ENCODE data around the gene SLFN12. TPM values are rescaled to one million over a fixed set of nuclear protein-coding genes. Genes with fewer than 3 reads are reported as not detected.
"Not testable (repeated sequence)": the region's sequence is repeated elsewhere in the genome, so short reads cannot be mapped to it uniquely, and the experiment has no call there.

The SLFN12 gene
- total RNA-seq, result 6.6 and 8.4 TPM in 2 replicates

GRCh38 chr17:35432176-35433074 lies at the start of gene SLFN12:
SLFN12 (minus strand) TSS chr17:35432500; CDS start chr17:35423028, 9,472 bp downstream.
- no peaks in the 10 kb centered on the region for H3K27me3 Mint-ChIP-seq (ENCODE audit: insufficient read depth)
- H3K9me3 Mint-ChIP-seq, result no peaks in the 10 kb centered on the region
- peaks cover 51% of the 10 kb centered on the region for H3K4me1 Mint-ChIP-seq (ENCODE audit: low read depth)
- intact Hi-C loops (cut with micrococcal nuclease), result loop anchor here (1.0 to 10.0 kb wide), 7 partner anchors 16 to 288 kb away; partner anchors contain the start of genes NLE1, SLFN11, SLFN12L and SLFN13
- peak within 1 kb of the TSS; percentile 86 for H3K4me3 Mint-ChIP-seq
- peaks cover 12% of the 10 kb centered on the region for H3K36me3 Mint-ChIP-seq (ENCODE audit: low read depth)
- peak; percentile 36 for DNase-seq (ENCODE audit: low spot score)
- peak within 1 kb of the TSS; percentile 87 for H3K27ac Mint-ChIP-seq

GRCh38 chr17:35479271-35479670 lies 47.0 kb upstream of the SLFN12 start:
- peaks cover 42% of the 10 kb centered on the region for H3K4me1 Mint-ChIP-seq (ENCODE audit: low read depth)
- DNase-seq (ENCODE audit: low spot score), result no peak
- H3K27me3 Mint-ChIP-seq (ENCODE audit: insufficient read depth), result no peaks in the 10 kb centered on the region
- intact Hi-C loops (cut with micrococcal nuclease), result no loop called here
- peaks cover 4% of the 10 kb centered on the region for H3K9me3 Mint-ChIP-seq
- no peak overlapping the region for H3K4me3 Mint-ChIP-seq
- peaks cover 76% of the 10 kb centered on the region for H3K36me3 Mint-ChIP-seq (ENCODE audit: low read depth)
- no peak overlapping the region for H3K27ac Mint-ChIP-seq

GRCh38 chr17:35477248-35477647 lies 44.9 kb upstream of the SLFN12 start:
- peaks cover 7% of the 10 kb centered on the region for H3K9me3 Mint-ChIP-seq
- H3K27me3 Mint-ChIP-seq (ENCODE audit: insufficient read depth), result no peaks in the 10 kb centered on the region

DNA sequence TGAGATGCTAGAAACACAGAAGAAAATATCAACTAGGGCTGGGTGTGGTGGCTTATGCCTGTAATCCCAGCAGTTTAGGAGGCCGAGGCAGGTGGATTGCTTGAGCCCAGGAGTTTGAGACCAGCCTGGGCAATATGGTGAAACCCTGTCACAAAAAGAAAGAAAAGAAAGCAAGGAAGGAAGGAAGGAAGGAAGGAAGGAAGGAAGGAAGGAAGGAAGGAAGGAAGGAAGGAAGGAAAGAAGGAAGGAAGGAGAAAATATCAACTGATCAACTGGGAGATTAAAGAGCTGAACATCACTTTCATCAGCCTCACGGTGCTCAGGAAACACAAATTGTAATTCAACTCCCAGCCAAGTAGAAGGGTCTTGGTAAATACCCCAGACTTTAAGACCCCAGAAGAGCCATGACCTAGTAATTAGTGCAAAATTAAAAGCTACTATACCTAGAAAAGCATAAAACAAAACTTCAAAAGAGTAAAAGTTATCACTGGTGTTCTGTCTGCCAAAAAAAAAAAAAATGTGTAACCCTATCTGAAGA lies 44.1 kb upstream of the SLFN12 start:
- Mint-ChIP-seq H3K9me3 (peaks cover 12% of the 10 kb centered on the region), H3K27me3 (ENCODE audit: insufficient read depth) (no peaks in the 10 kb centered on the region), H3K4me1 (ENCODE audit: low read depth) (peaks cover 38% of the 10 kb centered on the region), H3K36me3 (ENCODE audit: low read depth) (peaks cover 74% of the 10 kb centered on the region), H3K27ac (peak overlapping the region; percentile 61), H3K4me3 (no peak overlapping the region)
- no peak for DNase-seq (ENCODE audit: low spot score)
- intact Hi-C loops (cut with micrococcal nuclease), result no loop called here

More at GRCh38 chr17:35477248-35477647, 44.9 kb upstream of the SLFN12 start:
- DNase-seq (ENCODE audit: low spot score), result no peak
- H3K27ac Mint-ChIP-seq, result no peak overlapping the region
- H3K36me3 Mint-ChIP-seq (ENCODE audit: low read depth), result peaks cover 72% of the 10 kb centered on the region
- H3K4me3 Mint-ChIP-seq, result no peak overlapping the region
- intact Hi-C loops (cut with micrococcal nuclease), result no loop called here
- peaks cover 38% of the 10 kb centered on the region for H3K4me1 Mint-ChIP-seq (ENCODE audit: low read depth)

GRCh38 chr17:35468475-35468874 lies 36.2 kb upstream of the SLFN12 start:
- H3K36me3 Mint-ChIP-seq (ENCODE audit: low read depth), result peaks cover 54% of the 10 kb centered on the region

GRCh38 chr17:35467824-35468223 lies 35.5 kb upstream of the SLFN12 start:
- H3K9me3 Mint-ChIP-seq, result peaks cover 7% of the 10 kb centered on the region
- peak overlapping the region; percentile 55 for H3K27ac Mint-ChIP-seq
- no peaks in the 10 kb centered on the region for H3K27me3 Mint-ChIP-seq (ENCODE audit: insufficient read depth)
- peaks cover 33% of the 10 kb centered on the region for H3K4me1 Mint-ChIP-seq (ENCODE audit: low read depth)
- H3K36me3 Mint-ChIP-seq (ENCODE audit: low read depth), result peaks cover 50% of the 10 kb centered on the region
- peak; percentile 40 for DNase-seq (ENCODE audit: low spot score)
- intact Hi-C loops (cut with micrococcal nuclease), result no loop called here
- H3K4me3 Mint-ChIP-seq, result peak overlapping the region; percentile 38

More at GRCh38 chr17:35468475-35468874, 36.2 kb upstream of the SLFN12 start:
- Mint-ChIP-seq H3K4me1 (ENCODE audit: low read depth) (peaks cover 36% of the 10 kb centered on the region), H3K27me3 (ENCODE audit: insufficient read depth) (no peaks in the 10 kb centered on the region), H3K4me3 (no peak overlapping the region), H3K9me3 (peaks cover 7% of the 10 kb centered on the region), H3K27ac (peak overlapping the region; percentile 20)
- intact Hi-C loops (cut with micrococcal nuclease), result no loop called here
- no peak for DNase-seq (ENCODE audit: low spot score)

DNA sequence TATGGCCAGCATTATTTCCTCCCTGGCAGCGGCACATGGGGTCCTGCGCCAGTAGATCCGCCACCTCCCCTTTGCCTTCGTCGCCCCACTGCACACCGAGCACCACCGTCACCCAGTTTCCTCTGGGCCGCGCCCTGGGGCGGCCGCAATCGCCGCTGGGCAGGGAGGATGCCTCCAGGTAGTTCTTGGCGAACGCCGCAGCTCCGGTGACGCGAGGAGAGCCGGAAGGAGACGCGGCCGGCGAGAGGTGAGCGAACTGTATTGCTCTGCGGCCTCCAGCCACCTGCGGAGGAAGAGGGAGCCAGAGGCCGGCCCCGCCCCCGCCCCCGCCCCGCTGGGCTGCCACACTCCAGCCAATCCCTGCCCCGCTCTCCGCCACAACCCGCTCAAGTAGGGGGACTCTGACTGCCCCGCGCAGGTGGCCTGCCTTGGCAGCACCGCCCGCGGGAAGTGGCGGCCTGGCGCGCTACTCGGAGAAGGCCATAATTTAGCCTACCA lies 28.1 kb upstream of the SLFN12 start:
- intact Hi-C loops (cut with micrococcal nuclease), result no loop called here
- peak overlapping the region; percentile 77 for H3K27ac Mint-ChIP-seq
- DNase-seq (ENCODE audit: low spot score), result peak; percentile 29
- peaks cover 22% of the 10 kb centered on the region for H3K4me1 Mint-ChIP-seq (ENCODE audit: low read depth)
- H3K4me3 Mint-ChIP-seq, result peak overlapping the region; percentile 66
- no peaks in the 10 kb centered on the region for H3K9me3 Mint-ChIP-seq
- no peaks in the 10 kb centered on the region for H3K27me3 Mint-ChIP-seq (ENCODE audit: insufficient read depth)
- peaks cover 50% of the 10 kb centered on the region for H3K36me3 Mint-ChIP-seq (ENCODE audit: low read depth)

- H3K4me1 Mint-ChIP-seq (ENCODE audit: low read depth); DNase-seq (ENCODE audit: low spot score); H3K27ac Mint-ChIP-seq; H3K4me3 Mint-ChIP-seq; H3K9me3 Mint-ChIP-seq; H3K27me3 Mint-ChIP-seq (ENCODE audit: insufficient read depth); intact Hi-C loops (cut with micrococcal nuclease): not testable (repeated sequence)
- H3K36me3 Mint-ChIP-seq (ENCODE audit: low read depth), result peaks cover 26% of the 10 kb centered on the region
These were observed 21.7 kb upstream of the SLFN12 start for GRCh38 chr17:35454035-35454434.

DNA sequence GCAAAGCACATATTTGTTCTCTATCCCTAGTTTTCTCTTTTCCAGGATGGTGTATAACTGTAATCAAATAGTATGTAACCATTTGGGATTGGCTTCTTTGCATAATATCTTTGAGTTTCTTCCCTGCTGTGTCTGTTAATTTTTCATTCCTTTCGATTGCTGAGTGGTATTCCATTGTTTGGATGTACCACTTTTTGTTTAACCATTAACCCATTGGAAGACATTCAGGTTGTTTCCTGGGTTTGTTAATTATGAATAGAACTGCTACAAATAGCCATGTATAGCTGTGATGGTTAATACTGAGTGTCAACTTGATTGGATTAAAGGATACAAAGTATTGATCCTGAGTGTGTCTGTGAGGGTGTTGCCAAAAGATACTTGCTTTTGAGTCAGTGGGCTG lies 20.9 kb upstream of the SLFN12 start:
- peaks cover 12% of the 10 kb centered on the region for H3K4me1 Mint-ChIP-seq (ENCODE audit: low read depth)
- no peak overlapping the region for H3K4me3 Mint-ChIP-seq
- intact Hi-C loops (cut with micrococcal nuclease), result no loop called here
- H3K36me3 Mint-ChIP-seq (ENCODE audit: low read depth), result peaks cover 19% of the 10 kb centered on the region
- H3K9me3 Mint-ChIP-seq, result no peaks in the 10 kb centered on the region
- H3K27ac Mint-ChIP-seq, result no peak overlapping the region
- no peaks in the 10 kb centered on the region for H3K27me3 Mint-ChIP-seq (ENCODE audit: insufficient read depth)
- no peak for DNase-seq (ENCODE audit: low spot score)

DNA sequence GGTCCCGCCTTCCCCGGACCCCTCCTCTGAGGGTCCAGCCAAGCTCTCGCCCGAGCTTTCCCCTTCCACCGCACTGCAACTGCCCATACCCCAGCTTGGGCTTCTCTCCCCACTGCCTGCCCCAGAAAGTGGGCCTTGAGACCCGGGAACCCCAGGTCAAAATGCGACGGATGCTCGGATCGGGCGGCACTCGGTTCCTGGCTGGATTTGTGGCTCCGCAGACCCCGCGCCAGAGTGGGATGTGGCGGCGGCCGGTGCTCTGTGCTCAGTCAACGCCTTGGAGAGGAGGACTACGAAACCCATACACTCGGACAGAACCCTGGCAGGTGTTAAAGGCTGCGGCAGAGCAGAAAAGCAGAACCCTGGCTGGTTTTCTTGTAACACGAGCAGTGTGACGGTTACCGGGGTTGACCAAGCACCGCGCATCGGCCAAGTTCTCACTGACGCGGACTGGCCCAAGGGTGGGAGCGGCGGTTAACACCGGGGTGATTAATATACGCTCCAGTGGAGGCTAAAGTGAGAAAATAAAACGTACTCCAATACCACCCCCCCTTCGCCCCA lies 17.2 kb upstream of the SLFN12 start:
- Mint-ChIP-seq H3K36me3 (ENCODE audit: low read depth) (peaks cover 27% of the 10 kb centered on the region), H3K27me3 (ENCODE audit: insufficient read depth) (no peaks in the 10 kb centered on the region), H3K27ac (peak overlapping the region; percentile 48), H3K9me3 (no peaks in the 10 kb centered on the region), H3K4me1 (ENCODE audit: low read depth) (peaks cover 27% of the 10 kb centered on the region), H3K4me3 (peak overlapping the region; percentile 33)
- intact Hi-C loops (cut with micrococcal nuclease), result loop anchor here (2.0 kb wide), 1 partner anchor 207 kb away; the partner anchor contains the start of gene SLFN5
- DNase-seq (ENCODE audit: low spot score), result no peak

- Mint-ChIP-seq H3K36me3 (ENCODE audit: low read depth) (peaks cover 31% of the 10 kb centered on the region), H3K9me3 (no peaks in the 10 kb centered on the region), H3K27ac (no peak overlapping the region), H3K4me3 (peak overlapping the region; percentile 67), H3K27me3 (ENCODE audit: insufficient read depth) (no peaks in the 10 kb centered on the region), H3K4me1 (ENCODE audit: low read depth) (peaks cover 27% of the 10 kb centered on the region)
- DNase-seq (ENCODE audit: low spot score), result no peak
- intact Hi-C loops (cut with micrococcal nuclease), result loop anchor here (1.0 to 2.0 kb wide), 8 partner anchors 16 to 235 kb away; partner anchors contain the start of genes AP2B1, SLFN12L and SLFN5
These were observed 16.6 kb upstream of the SLFN12 start for GRCh38 chr17:35448899-35449227.

- Mint-ChIP-seq H3K27me3 (ENCODE audit: insufficient read depth) (no peaks in the 10 kb centered on the region), H3K4me1 (ENCODE audit: low read depth) (peaks cover 27% of the 10 kb centered on the region), H3K36me3 (ENCODE audit: low read depth) (peaks cover 35% of the 10 kb centered on the region), H3K4me3 (peak within 1 kb of the TSS; percentile 67), H3K9me3 (no peaks in the 10 kb centered on the region), H3K27ac (peak within 1 kb of the TSS; percentile 66)
- intact Hi-C loops (cut with micrococcal nuclease), result loop anchor here (1.0 to 2.0 kb wide), 8 partner anchors 15 to 234 kb away; partner anchors contain the start of genes AP2B1, SLFN12L and SLFN5
- DNase-seq (ENCODE audit: low spot score), result peak; percentile 84
These were observed 16.1 kb upstream of the SLFN12 start, which contains the start of gene SLFN13 for GRCh38 chr17:35448214-35448898. SLFN13 (minus strand) TSS chr17:35448766; CDS start chr17:35445680, 3,086 bp downstream.

Data from activated T-helper 1 cell treated with anti-CD3 and anti-CD28 coated beads, Interleukin-12 subunit alpha, Interleukin-12 subunit beta, Interleukin-2, Interleukin-4 antibody, amounts not matched to agents 30 ng/mL and 10 ng/mL and 1 ng/mL, durations not matched to agents 14 hours and 24 hours and 36 hours (primary cell).